ENCODE measurements around the gene SLC25A13.
"Not testable (repeated sequence)": the region's sequence is repeated elsewhere in the genome, so short reads cannot be mapped to it uniquely, and the experiment has no call there.

SLC25A13 gene

GRCh38 chr7:96173781-96174180, 148.1 kb downstream of the SLC25A13 start:
- no peak overlapping the region for H3K4me3 ChIP-seq (ENCODE audit: low read depth, low read length)
- TF ChIP-seq, protein P1, sequence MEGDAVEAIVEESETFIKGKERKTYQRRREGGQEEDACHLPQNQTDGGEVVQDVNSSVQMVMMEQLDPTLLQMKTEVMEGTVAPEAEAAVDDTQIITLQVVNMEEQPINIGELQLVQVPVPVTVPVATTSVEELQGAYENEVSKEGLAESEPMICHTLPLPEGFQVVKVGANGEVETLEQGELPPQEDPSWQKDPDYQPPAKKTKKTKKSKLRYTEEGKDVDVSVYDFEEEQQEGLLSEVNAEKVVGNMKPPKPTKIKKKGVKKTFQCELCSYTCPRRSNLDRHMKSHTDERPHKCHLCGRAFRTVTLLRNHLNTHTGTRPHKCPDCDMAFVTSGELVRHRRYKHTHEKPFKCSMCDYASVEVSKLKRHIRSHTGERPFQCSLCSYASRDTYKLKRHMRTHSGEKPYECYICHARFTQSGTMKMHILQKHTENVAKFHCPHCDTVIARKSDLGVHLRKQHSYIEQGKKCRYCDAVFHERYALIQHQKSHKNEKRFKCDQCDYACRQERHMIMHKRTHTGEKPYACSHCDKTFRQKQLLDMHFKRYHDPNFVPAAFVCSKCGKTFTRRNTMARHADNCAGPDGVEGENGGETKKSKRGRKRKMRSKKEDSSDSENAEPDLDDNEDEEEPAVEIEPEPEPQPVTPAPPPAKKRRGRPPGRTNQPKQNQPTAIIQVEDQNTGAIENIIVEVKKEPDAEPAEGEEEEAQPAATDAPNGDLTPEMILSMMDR (IDR thresholded peaks at IDR 0.05; ENCODE audit: borderline replicate concordance, insufficient read depth, low read depth, low read length): no peak

DNA sequence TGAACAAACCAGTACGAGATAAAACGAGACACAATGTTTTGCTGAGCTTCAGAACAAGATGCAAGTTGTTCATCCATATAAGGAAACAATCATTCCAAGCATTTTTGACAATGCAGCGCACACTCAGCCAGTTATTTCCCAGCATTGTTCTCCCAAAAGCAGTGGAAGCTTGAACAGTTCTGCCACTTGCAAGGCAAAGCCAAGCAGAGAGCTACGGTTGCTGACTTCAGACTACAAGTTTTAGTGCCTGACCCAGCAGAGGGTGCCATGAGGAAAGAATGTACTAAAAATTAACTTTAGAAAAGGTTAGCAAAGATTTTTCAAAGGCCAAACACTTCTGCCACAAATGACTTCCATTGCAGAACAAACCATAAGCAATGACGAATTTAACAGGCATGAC, 152.5 kb downstream of the SLC25A13 start:
- TF ChIP-seq, protein P1 (IDR thresholded peaks at IDR 0.05; ENCODE audit: borderline replicate concordance, insufficient read depth, low read depth, low read length): no peak
- H3K4me3 ChIP-seq (ENCODE audit: low read depth, low read length): no peak overlapping the region

DNA sequence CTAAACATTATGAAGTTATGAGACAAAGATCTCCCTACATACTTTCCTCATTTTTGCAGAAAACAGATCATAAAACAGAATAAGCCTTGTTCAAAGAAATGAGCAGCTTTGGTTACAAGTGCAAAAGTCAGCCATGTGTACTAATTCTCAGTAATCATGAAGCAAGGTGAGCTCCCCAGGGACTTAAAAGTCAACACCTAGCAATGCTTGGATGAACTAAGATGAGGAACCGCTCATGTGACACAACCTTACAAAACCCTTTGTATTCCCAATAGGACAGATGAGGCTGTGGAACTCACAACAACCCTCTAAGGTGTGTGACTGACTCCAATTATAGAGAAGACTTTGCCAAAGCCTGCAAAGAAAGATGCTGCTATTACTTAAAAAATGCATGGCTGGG, 154.5 kb downstream of the SLC25A13 start:
- TF ChIP-seq, protein P1 (IDR thresholded peaks at IDR 0.05; ENCODE audit: borderline replicate concordance, insufficient read depth, low read depth, low read length): no peak
- H3K4me3 ChIP-seq (ENCODE audit: low read depth, low read length): no peak overlapping the region

DNA sequence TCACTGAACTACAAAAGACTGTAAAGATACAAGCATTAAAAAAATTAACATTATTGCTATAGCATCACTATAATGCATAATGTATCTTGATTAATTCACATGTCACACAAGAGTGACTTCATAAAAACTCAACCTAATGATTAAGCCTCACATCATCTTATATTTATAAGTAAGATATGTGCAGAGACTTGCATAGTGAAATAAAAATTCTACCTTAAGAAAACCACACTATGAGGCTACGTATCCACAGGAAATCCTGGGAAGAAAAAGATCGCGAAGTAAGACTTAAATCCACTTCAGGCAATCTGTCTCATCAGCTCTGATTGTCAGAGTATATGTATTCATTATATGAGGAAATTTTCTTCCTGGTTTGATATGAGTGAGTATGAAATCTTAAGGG, 160.0 kb downstream of the SLC25A13 start:
- no peak overlapping the region for H3K4me3 ChIP-seq (ENCODE audit: low read depth, low read length)

DNA sequence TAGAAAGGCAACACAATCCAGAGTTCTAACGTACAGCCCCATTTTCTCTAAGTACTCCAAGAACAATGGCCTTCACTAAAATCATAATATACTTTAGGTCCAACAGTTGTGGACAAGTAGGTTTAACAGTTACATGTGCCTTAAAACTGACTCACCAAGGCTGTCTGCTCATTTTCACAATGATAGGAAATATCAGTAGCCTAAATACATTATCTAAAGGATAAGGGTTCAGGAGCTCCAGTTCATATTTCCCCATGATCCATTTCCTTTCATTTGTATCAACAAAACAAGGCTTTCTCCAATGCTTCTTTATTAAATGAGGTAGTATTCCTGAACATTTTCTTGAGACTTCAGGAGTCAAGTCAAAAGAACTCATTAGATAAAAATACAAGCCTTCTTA, 164.0 kb downstream of the SLC25A13 start:
- TF ChIP-seq, protein P1 (IDR thresholded peaks at IDR 0.05; ENCODE audit: borderline replicate concordance, insufficient read depth, low read depth, low read length): no peak
- no peak overlapping the region for H3K4me3 ChIP-seq (ENCODE audit: low read depth, low read length)

More for the DNA sequence above, 160.0 kb downstream of the SLC25A13 start:
- TF ChIP-seq, protein P1 (IDR thresholded peaks at IDR 0.05; ENCODE audit: borderline replicate concordance, insufficient read depth, low read depth, low read length): no peak

DNA sequence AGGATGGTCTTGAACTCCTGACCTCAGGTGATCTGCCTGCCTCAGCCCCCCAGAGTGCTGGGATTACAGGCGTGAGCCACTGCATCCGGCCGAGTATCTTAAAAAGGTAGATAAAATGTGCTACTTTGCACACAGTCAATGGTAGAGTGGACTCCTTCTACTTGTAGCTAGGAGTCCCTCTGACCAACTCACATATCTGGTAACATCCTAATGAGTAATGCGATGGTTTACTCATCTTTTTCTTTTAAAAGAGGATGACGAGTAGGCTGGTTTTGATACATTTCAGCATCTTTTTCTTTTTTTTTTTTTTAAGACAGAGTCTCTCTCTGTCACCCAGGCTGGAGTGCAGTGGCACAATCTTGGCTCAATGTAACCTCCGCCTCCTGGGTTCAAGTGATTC, 167.4 kb downstream of the SLC25A13 start:
- not testable (repeated sequence) for H3K4me3 ChIP-seq (ENCODE audit: low read depth, low read length)

DNA sequence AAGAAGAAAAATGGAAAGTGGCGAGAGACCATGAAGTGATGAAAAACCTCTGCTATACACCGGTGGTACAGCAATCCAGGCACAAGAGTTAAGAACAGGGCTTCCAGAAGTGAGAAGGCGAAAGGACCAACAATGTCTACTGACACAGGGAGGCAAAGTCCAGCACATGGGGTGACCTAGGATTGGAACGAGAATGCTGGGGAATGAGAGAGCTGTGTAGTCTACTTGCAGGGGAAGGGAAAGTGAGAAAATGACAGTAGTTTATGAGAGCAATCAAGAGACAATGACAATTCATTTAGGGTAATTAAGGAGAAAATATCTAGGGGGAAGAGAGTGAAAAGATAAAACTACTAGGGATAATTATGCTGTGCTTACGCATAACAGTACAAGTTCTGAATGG, 169.2 kb downstream of the SLC25A13 start:
- no peak overlapping the region for H3K4me3 ChIP-seq (ENCODE audit: low read depth, low read length)
- TF ChIP-seq, protein P1 (IDR thresholded peaks at IDR 0.05; ENCODE audit: borderline replicate concordance, insufficient read depth, low read depth, low read length): no peak

GRCh38 chr7:96151889-96152288, 170.0 kb downstream of the SLC25A13 start:
- H3K4me3 ChIP-seq (ENCODE audit: low read depth, low read length): no peak overlapping the region
- TF ChIP-seq, protein P1 (IDR thresholded peaks at IDR 0.05; ENCODE audit: borderline replicate concordance, insufficient read depth, low read depth, low read length): no peak

Measured in GM12875 (cell line).